HTERT RPE-1 (cell line): Measurements from ENCODE around the gene CDY1.
"Not testable (repeated sequence)": the region's sequence is repeated elsewhere in the genome, so short reads cannot be mapped to it uniquely, and the experiment has no call there.

ENCODE experiments used
- in situ Hi-C: fragments of 300-500 bp; cut with MboI; formaldehyde crosslinking; loops from 4 replicates; pipeline ENCODE4 v1.14.3; 2020; ENCODE audit warnings: low sequenced_read_pairs

Gene CDY1

GRCh38 chrY:25621817-25622216 lies at the start of gene CDY1:
TSS of gene CDY1 (plus strand) at chrY:25622117. CDS start at chrY:25622443, 326 bp downstream.
- in situ Hi-C loops: not testable (repeated sequence)

GRCh38 chrY:25593336-25593735 lies 28.6 kb upstream of the CDY1 start:
- in situ Hi-C loops: not testable (repeated sequence)

GRCh38 chrY:25620209-25620608 lies 1.7 kb upstream of the CDY1 start:
- in situ Hi-C loops: not testable (repeated sequence)

- in situ Hi-C loops: not testable (repeated sequence)
Observed at GRCh38 chrY:25626524-25626923, 4.6 kb downstream of the CDY1 start.

GRCh38 chrY:25630383-25631112 lies 8.6 kb downstream of the CDY1 start:
- in situ Hi-C loops: not testable (repeated sequence)

GRCh38 chrY:25639852-25640251 lies 17.9 kb downstream of the CDY1 start:
- in situ Hi-C loops: not testable (repeated sequence)

- in situ Hi-C loops: not testable (repeated sequence)
Observed at GRCh38 chrY:25643024-25643915, 21.4 kb downstream of the CDY1 start.
